K562 (cell line): ENCODE measurements around the gene HEXIM1.

Experiments used
- ATF2 ChIP-seq: sonication (generic); formaldehyde crosslinking; IDR thresholded peaks from 2 replicates; pipeline ENCODE4 v1.8.1; 2022; ENCODE audit warnings: missing genetic modification reagents
- CTCF ChIP-seq, 3 experiments: IDR thresholded peaks in 2 of 3; conservative IDR thresholded peaks in 1 of 3; 2 replicates each; pipeline ENCODE4 v1.5.1; 2011 to 2012; ENCODE audit warnings: low read length in 3 of 3, mild to moderate bottlenecking in 3 of 3, control low read depth in 2 of 3, improper control_type of control experiment in 1 of 3, inconsistent platforms in 1 of 3, low read depth in 1 of 3, mixed read lengths in 1 of 3, moderate library complexity in 1 of 3; ENCODE audit not compliant: insufficient read depth in 2 of 3
- GTF2A2 ChIP-seq: IDR thresholded peaks from 2 replicates; pipeline ENCODE4 v1.6.1; 2016; ENCODE audit warnings: mild to moderate bottlenecking, missing genetic modification characterization, missing compliant biosample characterization
- HDAC6 ChIP-seq: IDR thresholded peaks from 2 replicates; pipeline ENCODE4 v1.6.1; 2012; ENCODE audit warnings: low read depth, mild to moderate bottlenecking, control low read depth, inconsistent platforms, low read length, moderate library complexity
- LEF1 ChIP-seq: fragments of 450-650 bp; IDR thresholded peaks from 2 replicates; pipeline ENCODE4 v1.6.1; 2016; ENCODE audit warnings: mild to moderate bottlenecking
- MYC ChIP-seq, 2 experiments: fragments of 250-450 bp in 1 of 2; sonication (Bioruptor Pico) in 1 of 2; IDR thresholded peaks; 2 replicates each; pipeline versions ENCODE4 v1.5.1 to v1.6.1; 2012 to 2021; ENCODE audit warnings: low read depth in 2 of 2, borderline replicate concordance in 1 of 2, improper control_type of control experiment in 1 of 2, low read length in 1 of 2, mild to moderate bottlenecking in 1 of 2, moderate library complexity in 1 of 2
- POLR2A ChIP-seq: fragments of 450-650 bp; conservative IDR thresholded peaks from 2 replicates; pipeline ENCODE4 v1.6.1; 2016
- TAF1 ChIP-seq: IDR thresholded peaks from 2 replicates; pipeline ENCODE4 v1.6.1; 2011; ENCODE audit warnings: mild to moderate bottlenecking, low read length, moderate library complexity; ENCODE audit not compliant: insufficient read depth, control insufficient read depth, severe bottlenecking; ENCODE audit errors: extremely low read depth
- TCF7L2 ChIP-seq: fragments of 150-350 bp; IDR thresholded peaks from 2 replicates; pipeline ENCODE4 v1.6.1; 2016; ENCODE audit warnings: low read depth, mild to moderate bottlenecking, low read length, moderate library complexity
- ZNF830 ChIP-seq: fragments of 250-450 bp; sonication (Bioruptor Pico); IDR thresholded peaks from 2 replicates; pipeline ENCODE4 v1.5.0; 2021; ENCODE audit warnings: mild to moderate bottlenecking

- no peak for TF ChIP-seq GTF2A2 (tag)
- TF ChIP-seq CTCF (IDR thresholded peaks at IDR 0.05 in 2 of 3, conservative IDR thresholded peaks at IDR 0.05 in 1 of 3; ENCODE audit: insufficient read depth in 2 of 3, low read depth in 1 of 3, low read length in 3 of 3) = no peak
- TF ChIP-seq ATF2 (CRISPR knock-in tag) = no peak
- TF ChIP-seq TAF1 = no peak
- TF ChIP-seq TCF7L2 = no peak
- no peak for TF ChIP-seq ZNF830
- TF ChIP-seq POLR2A = no peak
- no peak for TF ChIP-seq LEF1
- no peak for TF ChIP-seq HDAC6
- no peak for TF ChIP-seq MYC (IDR thresholded peaks at IDR 0.05; ENCODE audit: low read depth, low read length)
- TF ChIP-seq MYC (CRISPR knock-in tag; IDR thresholded peaks at IDR 0.05; ENCODE audit: borderline replicate concordance, low read depth) = no peak
Observed at GRCh38 chr17:45113424-45113754, 34.9 kb upstream of the HEXIM1 start.
